HepG2 (cell line): ENCODE measurements around the gene AHSG. TPM values are rescaled to one million over a fixed set of nuclear protein-coding genes. Genes with fewer than 3 reads are reported as not detected.
A peak's percentile ranks its signal among the peaks of the same experiment; 100 is the strongest.

Experiments
- AGO1 ChIP-seq: fragments of 200-400 bp; formaldehyde crosslinking; IDR thresholded peaks from 2 replicates; pipeline ENCODE4 v1.6.1; 2017; ENCODE audit warnings: mild to moderate bottlenecking, low read depth, low read length, moderate library complexity; ENCODE audit not compliant: poor library complexity, severe bottlenecking
- AKAP8 ChIP-seq: sonication (generic); formaldehyde crosslinking; IDR thresholded peaks from 2 replicates; pipeline ENCODE4 v1.5.1; 2020; ENCODE audit warnings: mild to moderate bottlenecking, missing genetic modification reagents
- CCDC6 ChIP-seq: sonication (generic); formaldehyde crosslinking; IDR thresholded peaks from 2 replicates; pipeline ENCODE4 v1.8.1; 2022; ENCODE audit warnings: mild to moderate bottlenecking, missing genetic modification reagents, moderate library complexity
- EEA1 ChIP-seq: sonication (generic); formaldehyde crosslinking; IDR thresholded peaks from 2 replicates; pipeline ENCODE4 v1.5.1; 2020; ENCODE audit warnings: mild to moderate bottlenecking, missing genetic modification reagents, borderline replicate concordance
- FIP1L1 ChIP-seq: fragments of 200-400 bp; formaldehyde crosslinking; IDR thresholded peaks from 2 replicates; pipeline ENCODE4 v1.6.1; 2018; ENCODE audit warnings: low read depth, mild to moderate bottlenecking, low read length, moderate library complexity, borderline replicate concordance; ENCODE audit not compliant: insufficient read depth
- GFI1 ChIP-seq: sonication (generic); formaldehyde crosslinking; IDR thresholded peaks from 2 replicates; pipeline ENCODE4 v1.5.0; 2020; ENCODE audit warnings: missing genetic modification reagents, mild to moderate bottlenecking, borderline replicate concordance
- GTF2F1 ChIP-seq: fragments of 150-350 bp; IDR thresholded peaks from 2 replicates; pipeline ENCODE4 v1.6.1; 2014; ENCODE audit warnings: low read length
- HNRNPLL ChIP-seq: fragments of 200-400 bp; formaldehyde crosslinking; IDR thresholded peaks from 2 replicates; pipeline ENCODE4 v1.6.1; 2017; ENCODE audit warnings: mild to moderate bottlenecking, low read depth, low read length; ENCODE audit not compliant: poor library complexity, severe bottlenecking
- MED8 ChIP-seq: sonication (generic); formaldehyde crosslinking; IDR thresholded peaks from 2 replicates; pipeline ENCODE4 v1.8.1; 2023; ENCODE audit warnings: mild to moderate bottlenecking, missing genetic modification reagents; ENCODE audit not compliant: insufficient replicate concordance
- MTF1 ChIP-seq: sonication (generic); formaldehyde crosslinking; IDR thresholded peaks from 2 replicates; pipeline ENCODE4 v1.5.0; 2020; ENCODE audit warnings: missing genetic modification reagents
- NR1H2 ChIP-seq: sonication (generic); formaldehyde crosslinking; IDR thresholded peaks from 2 replicates; pipeline ENCODE4 v1.8.1; 2022; ENCODE audit warnings: low read depth, missing genetic modification reagents, borderline replicate concordance
- NR2F1 ChIP-seq, 2 experiments: fragments of 450-650 bp in 1 of 2; formaldehyde crosslinking in 1 of 2; IDR thresholded peaks; 2 replicates each; pipeline versions ENCODE4 v1.5.0 to v1.6.1; 2016 to 2020; ENCODE audit warnings: mild to moderate bottlenecking in 1 of 2, missing compliant biosample characterization in 1 of 2, missing genetic modification reagents in 1 of 2, moderate library complexity in 1 of 2
- NR2F6 ChIP-seq, 2 experiments: IDR thresholded peaks; 2 replicates each; pipeline ENCODE4 v1.6.1; 2016; ENCODE audit warnings: antibody characterized with exemption in 1 of 2, mild to moderate bottlenecking in 1 of 2
- SMARCC2 ChIP-seq: fragments of 450-650 bp; IDR thresholded peaks from 2 replicates; pipeline ENCODE4 v1.6.1; 2017; ENCODE audit warnings: antibody characterized with exemption, mild to moderate bottlenecking
- SRSF9 ChIP-seq: fragments of 200-400 bp; formaldehyde crosslinking; IDR thresholded peaks from 2 replicates; pipeline ENCODE4 v1.6.1; 2018; ENCODE audit warnings: borderline replicate concordance, mild to moderate bottlenecking, low read depth, low read length; ENCODE audit not compliant: insufficient read depth, poor library complexity, severe bottlenecking
- TIGD3 ChIP-seq: sonication (generic); formaldehyde crosslinking; IDR thresholded peaks from 2 replicates; pipeline ENCODE4 v1.5.1; 2020; ENCODE audit warnings: mild to moderate bottlenecking, missing genetic modification reagents, borderline replicate concordance
- YEATS4 ChIP-seq: sonication (generic); formaldehyde crosslinking; IDR thresholded peaks from 2 replicates; pipeline ENCODE4 v1.4.0; 2020; ENCODE audit warnings: missing genetic modification reagents, borderline replicate concordance
- ZNF232 ChIP-seq: sonication (generic); formaldehyde crosslinking; IDR thresholded peaks from 2 replicates; pipeline ENCODE4 v1.4.0; 2020; ENCODE audit warnings: missing genetic modification reagents, borderline replicate concordance
- ZNF235 ChIP-seq: sonication (generic); formaldehyde crosslinking; IDR thresholded peaks from 2 replicates; pipeline ENCODE4 v1.8.1; 2023; ENCODE audit warnings: mild to moderate bottlenecking, missing genetic modification reagents, borderline replicate concordance
- ZNF333 ChIP-seq: sonication (generic); formaldehyde crosslinking; IDR thresholded peaks from 2 replicates; pipeline ENCODE4 v1.4.0; 2020; ENCODE audit warnings: mild to moderate bottlenecking, missing genetic modification reagents, borderline replicate concordance
- ZNF549 ChIP-seq: sonication (generic); formaldehyde crosslinking; IDR thresholded peaks from 2 replicates; pipeline ENCODE4 v1.5.0; 2020; ENCODE audit warnings: missing genetic modification reagents
- ZNF580 ChIP-seq: IDR thresholded peaks from 2 replicates; pipeline ENCODE4 v1.6.1; 2016; ENCODE audit warnings: low read depth, borderline replicate concordance
- ZNF597 ChIP-seq: sonication (generic); formaldehyde crosslinking; IDR thresholded peaks from 2 replicates; pipeline ENCODE4 v1.5.0; 2020; ENCODE audit warnings: missing genetic modification reagents
- polyA plus RNA-seq, 8 experiments: library from polyadenylated mRNA; depleted of rRNA in 3 of 8; stranded (reverse) in 7 of 8; unstranded in 1 of 8; fragments of >200 nt; fragmentation: Illumina TruSeq in 4 of 8; extraction: Trizol in 4 of 8; gene quantifications; 2 replicates each; pipeline versions ENCODE4 v1.2.1 to v1.2.3, GENCODE V29; 2011 to 2016; ENCODE audit warnings: low read depth in 4 of 8, missing spikeins in 1 of 8, mixed read lengths in 1 of 8; ENCODE audit not compliant: insufficient read depth in 1 of 8
- total RNA-seq, 5 experiments: library from RNA; depleted of rRNA; stranded (reverse); fragments of >200 nt; fragmentation: Illumina TruSeq; extraction: Trizol; gene quantifications; 2 replicates each; pipeline ENCODE4 v1.2.3, GENCODE V29; 2016; ENCODE audit warnings: low read depth in 1 of 5
- TF ChIP-seq, protein P1 (sequence below): sonication (generic); formaldehyde crosslinking; IDR thresholded peaks from 2 replicates; pipeline ENCODE4 v1.5.0; 2020; ENCODE audit warnings: missing genetic modification reagents, mild to moderate bottlenecking, borderline replicate concordance

The AHSG gene
- total and polyA plus RNA-seq, 2 of the 13 experiments (the other 11 are each of a cell fraction or from before 2014, with no cell fraction given): 2,043 to 19,152 TPM

DNA sequence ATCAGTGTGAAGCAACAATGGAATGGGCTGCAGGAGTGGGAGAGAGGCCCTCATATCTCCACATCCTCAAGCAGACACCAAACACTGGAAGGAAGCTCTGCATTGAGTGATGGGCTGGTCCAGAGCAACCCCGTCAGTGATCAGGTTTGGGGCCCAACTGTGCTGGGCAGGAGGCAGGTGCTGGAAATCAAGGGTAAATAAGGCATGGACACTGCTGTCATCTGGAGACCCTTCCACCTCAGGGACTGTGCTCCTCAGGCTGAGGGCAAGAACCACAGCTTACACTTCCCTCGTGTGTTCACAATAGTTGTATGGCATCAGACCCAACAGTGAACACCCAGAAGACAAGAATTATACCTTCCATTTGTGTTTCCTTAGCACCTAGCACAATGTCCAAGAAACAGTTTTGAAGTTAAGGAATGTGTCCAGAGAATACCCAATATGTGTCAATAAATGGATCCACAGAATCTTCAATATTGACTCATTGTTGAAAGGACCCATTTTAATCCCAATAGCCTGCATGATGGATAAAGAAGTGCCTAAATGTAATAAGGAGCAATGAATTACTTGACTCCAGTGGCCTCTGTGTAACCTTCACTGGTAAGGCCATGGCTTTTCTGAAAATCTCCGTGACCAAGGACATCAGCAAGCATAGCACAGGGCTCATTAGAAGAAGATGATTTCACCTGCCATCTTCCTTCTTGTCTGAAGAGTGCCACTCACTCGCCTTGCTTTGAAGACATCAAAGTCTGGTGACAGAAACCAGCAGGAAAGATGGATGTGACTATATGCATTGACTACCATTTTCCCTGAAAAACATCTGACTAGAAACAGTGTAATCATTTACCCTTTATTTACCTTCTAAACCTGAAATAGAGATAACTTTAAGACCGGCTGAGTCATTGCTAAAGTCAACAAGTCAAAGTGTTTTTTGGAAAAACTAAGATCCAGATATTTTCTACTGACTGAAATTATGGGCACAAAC is 7.0 kb upstream of the AHSG start (continued):
- no peak for TF ChIP-seq HNRNPLL
- TF ChIP-seq AGO1: no peak
- TF ChIP-seq, protein P1, sequence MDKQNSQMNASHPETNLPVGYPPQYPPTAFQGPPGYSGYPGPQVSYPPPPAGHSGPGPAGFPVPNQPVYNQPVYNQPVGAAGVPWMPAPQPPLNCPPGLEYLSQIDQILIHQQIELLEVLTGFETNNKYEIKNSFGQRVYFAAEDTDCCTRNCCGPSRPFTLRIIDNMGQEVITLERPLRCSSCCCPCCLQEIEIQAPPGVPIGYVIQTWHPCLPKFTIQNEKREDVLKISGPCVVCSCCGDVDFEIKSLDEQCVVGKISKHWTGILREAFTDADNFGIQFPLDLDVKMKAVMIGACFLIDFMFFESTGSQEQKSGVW: no peak
- TF ChIP-seq ZNF549 (CRISPR knock-in tag): no peak
- TF ChIP-seq NR2F1 (CRISPR knock-in tag; IDR thresholded peaks at IDR 0.05): no peak
- peak; percentile 89 for TF ChIP-seq MED8
- TF ChIP-seq ZNF580 (CRISPR knock-in tag): 0 out of 2 replicates have a peak, but pooled peaks have one; percentile 22
- no peak for TF ChIP-seq ZNF333 (CRISPR knock-in tag)
- no peak for TF ChIP-seq TIGD3 (CRISPR knock-in tag)
- TF ChIP-seq YEATS4 (CRISPR knock-in tag): peak; percentile 42; the same call in 1 of the 2 replicates
- peak; percentile 43; the same call in 1 of the 2 replicates for TF ChIP-seq GFI1 (CRISPR knock-in tag)
- TF ChIP-seq MTF1: no peak
- peak; percentile 45; the same call in 1 of the 2 replicates for TF ChIP-seq CCDC6 (CRISPR knock-in tag)
- TF ChIP-seq NR2F6 (IDR thresholded peaks at IDR 0.05): peak; percentile 57; the same call in 1 of the 2 replicates
- peak; percentile 72; the same call in 1 of the 2 replicates for TF ChIP-seq NR2F6 (CRISPR knock-in tag; IDR thresholded peaks at IDR 0.05)
- no peak for TF ChIP-seq FIP1L1
- TF ChIP-seq SRSF9: no peak
- TF ChIP-seq ZNF232 (CRISPR knock-in tag): no peak
- TF ChIP-seq ZNF235 (CRISPR knock-in tag): no peak
- no peak for TF ChIP-seq EEA1 (CRISPR knock-in tag)
- TF ChIP-seq NR1H2 (CRISPR knock-in tag): no peak
- TF ChIP-seq SMARCC2: 0 out of 2 replicates have a peak, but pooled peaks have one; percentile 50
- no peak for TF ChIP-seq GTF2F1
- TF ChIP-seq AKAP8 (CRISPR knock-in tag): no peak; the same call in 1 of the 2 replicates
- no peak for TF ChIP-seq ZNF597 (CRISPR knock-in tag)
